AG04450 (cell line): Measurements from ENCODE around the gene ZAP70. TPM values are rescaled to one million over a fixed set of nuclear protein-coding genes. Genes with fewer than 3 reads are reported as not detected.

ENCODE experiments used
- CTCF ChIA-PET: fragments of 300-600, 350-600 bp; formaldehyde crosslinking; extraction: SDS; loops from one replicate; lab custom pipeline; 2022; ENCODE audit warnings: antibody characterized with exemption, inconsistent platforms; lab: Charles Lee
- POLR2A ChIA-PET: fragments of 350-600 bp; formaldehyde crosslinking; extraction: SDS; loops from one replicate; lab custom pipeline; 2021; ENCODE audit warnings: antibody characterized with exemption, inconsistent platforms; lab: Yijun Ruan, JAX
- DNase-seq: peaks from one replicate; pipeline ENCODE4 v3.0.0-alpha.2; 2011; ENCODE audit warnings: low read depth, low spot score
- H3K27ac ChIP-seq: one replicate; pipeline ENCODE4 v1.5.1; 2012; ENCODE audit warnings: low read depth, low read length, control low read depth
- H3K27me3 ChIP-seq: one replicate; pipeline ENCODE4 v1.6.0; 2012; ENCODE audit warnings: low read length; ENCODE audit not compliant: control insufficient read depth, insufficient read depth
- H3K4me3 ChIP-seq: 2 replicates; pipeline ENCODE4 v1.5.1; 2011; ENCODE audit warnings: mild to moderate bottlenecking, low read depth, low read length, control low read depth
- H3K9me3 ChIP-seq: 2 replicates; pipeline ENCODE4 v1.5.1; 2012; ENCODE audit warnings: low read length; ENCODE audit not compliant: control insufficient read depth, insufficient read depth
- CTCF ChIP-seq: IDR thresholded peaks from 2 replicates; pipeline ENCODE4 v1.5.1; 2011; ENCODE audit warnings: low read depth, low read length, control low read depth, inconsistent platforms
- polyA plus RNA-seq: library from polyadenylated mRNA; depleted of rRNA; stranded (reverse); fragments of >200 nt; gene quantifications from 2 replicates; pipeline ENCODE4 v1.2.3, GENCODE V29; 2011; rRNA removed
- small RNA-seq: library from RNA; depleted of rRNA; stranded (forward); fragments of <200 nt; gene quantifications from one replicate; pipeline ENCODE3, GENCODE V24; 2012; ENCODE audit warnings: low read depth; ENCODE audit not compliant: insufficient read length

ZAP70 gene
- polyA plus RNA-seq, 1 experiment: 0.06 TPM

- ChIA-PET POLR2A (no interaction called here), CTCF (no interaction called here)
- H3K9me3 ChIP-seq: no peaks in the 10 kb centered on the region
- TF ChIP-seq CTCF: no peak
- H3K4me3 ChIP-seq: no peak overlapping the region
- no peaks in the 10 kb centered on the region for H3K27me3 ChIP-seq
- no peak for DNase-seq
- no peak overlapping the region for H3K27ac ChIP-seq
Measured at GRCh38 chr2:97779141-97779540, 65.8 kb downstream of the ZAP70 start.

GRCh38 chr2:97781981-97782380 is 68.6 kb downstream of the ZAP70 start:
- ChIA-PET CTCF (no interaction called here), POLR2A (no interaction called here)
- H3K27ac ChIP-seq: no peak overlapping the region
- no peak for TF ChIP-seq CTCF
- H3K27me3 ChIP-seq: no peaks in the 10 kb centered on the region
- no peaks in the 10 kb centered on the region for H3K9me3 ChIP-seq
- DNase-seq: no peak
- H3K4me3 ChIP-seq: no peak overlapping the region

- TF ChIP-seq CTCF: no peak
- Histone ChIP-seq H3K27me3 (no peaks in the 10 kb centered on the region), H3K4me3 (no peak overlapping the region), H3K9me3 (no peaks in the 10 kb centered on the region), H3K27ac (no peak overlapping the region)
- no peak for DNase-seq
- POLR2A ChIA-PET: no interaction called here
- CTCF ChIA-PET: no interaction called here
Measured at GRCh38 chr2:97784953-97785352, 71.6 kb downstream of the ZAP70 start.

GRCh38 chr2:97785818-97786217 is 72.4 kb downstream of the ZAP70 start:
- Histone ChIP-seq H3K9me3 (no peaks in the 10 kb centered on the region), H3K27ac (no peak overlapping the region), H3K27me3 (no peaks in the 10 kb centered on the region), H3K4me3 (no peak overlapping the region)
- TF ChIP-seq CTCF: no peak
- DNase-seq: no peak
- ChIA-PET POLR2A (no interaction called here), CTCF (no interaction called here)

GRCh38 chr2:97788986-97789644 is 75.7 kb downstream of the ZAP70 start:
- no peak for TF ChIP-seq CTCF
- ChIA-PET CTCF (no interaction called here), POLR2A (no interaction called here)
- Histone ChIP-seq H3K9me3 (no peaks in the 10 kb centered on the region; the same call in 1 of the 2 replicates), H3K27ac (no peak overlapping the region), H3K4me3 (no peak overlapping the region), H3K27me3 (no peaks in the 10 kb centered on the region)
- DNase-seq: no peak

Small RNAs within 50 kb of the gene (small RNA-seq; reads per million reads assigned to genes)
- not detected for gene RNU4-8P

Other genes with a start within 250 kb of the ZAP70 start
- 5.4 and 6.7 TPM in 2 replicates for gene ANKRD36B, start 123.7 kb upstream of the ZAP70 start, polyA plus RNA-seq
- gene COX5B, start 67.5 kb upstream of the ZAP70 start, polyA plus RNA-seq: 287 and 302 TPM in 2 replicates
- 26.4 and 37.6 TPM in 2 replicates for gene ACTR1B, start 49.5 kb upstream of the ZAP70 start, polyA plus RNA-seq
- 1.3 and 1.5 TPM in 2 replicates for gene C2orf92, start 43.9 kb upstream of the ZAP70 start, polyA plus RNA-seq